Measurements from ENCODE around the gene DLG5.

The DLG5 gene

DNA sequence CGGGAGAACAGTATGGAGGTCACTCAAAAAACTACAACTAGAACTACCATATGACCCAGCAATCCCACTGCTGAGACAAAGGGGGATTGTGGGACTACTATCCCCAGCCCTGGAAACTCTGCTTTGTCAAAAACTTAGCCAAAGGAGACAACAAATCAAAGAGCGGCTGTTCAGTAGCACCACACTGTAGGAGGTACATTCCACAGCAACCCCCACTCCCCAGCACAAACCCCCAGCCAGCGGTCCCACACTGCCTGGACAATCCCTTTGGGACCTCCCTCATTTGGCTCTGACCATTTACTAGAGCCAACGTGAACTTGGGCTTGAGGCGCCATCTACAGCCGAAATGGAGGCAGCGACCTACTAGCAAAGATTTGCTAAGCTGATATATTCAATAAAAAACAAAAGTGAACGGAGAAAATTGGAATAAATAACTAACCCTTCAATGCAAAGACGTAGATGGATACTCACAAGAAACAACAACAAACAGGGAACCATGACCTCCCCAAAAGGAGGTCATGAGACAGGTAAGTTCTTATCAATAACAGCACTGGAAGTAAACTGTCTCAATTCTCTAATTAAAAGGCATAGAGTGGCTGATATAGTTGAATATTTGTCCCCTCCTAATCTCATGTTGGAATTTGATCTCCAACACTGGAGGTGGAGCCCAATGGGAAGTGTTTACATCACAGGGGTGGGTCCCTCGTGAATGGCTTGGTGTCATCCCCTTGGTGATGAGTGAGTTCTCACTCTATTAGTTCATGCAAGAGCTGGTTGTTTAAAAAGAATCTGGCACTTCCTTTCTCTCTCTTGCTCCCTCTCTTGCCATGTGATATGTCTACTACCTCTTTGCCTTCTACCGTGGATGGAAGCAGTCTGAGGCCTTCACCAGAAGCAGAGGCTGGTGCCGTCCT lies 170.0 kb downstream of the DLG5 start:
- peak; percentile 34 for DNase-seq

DNA sequence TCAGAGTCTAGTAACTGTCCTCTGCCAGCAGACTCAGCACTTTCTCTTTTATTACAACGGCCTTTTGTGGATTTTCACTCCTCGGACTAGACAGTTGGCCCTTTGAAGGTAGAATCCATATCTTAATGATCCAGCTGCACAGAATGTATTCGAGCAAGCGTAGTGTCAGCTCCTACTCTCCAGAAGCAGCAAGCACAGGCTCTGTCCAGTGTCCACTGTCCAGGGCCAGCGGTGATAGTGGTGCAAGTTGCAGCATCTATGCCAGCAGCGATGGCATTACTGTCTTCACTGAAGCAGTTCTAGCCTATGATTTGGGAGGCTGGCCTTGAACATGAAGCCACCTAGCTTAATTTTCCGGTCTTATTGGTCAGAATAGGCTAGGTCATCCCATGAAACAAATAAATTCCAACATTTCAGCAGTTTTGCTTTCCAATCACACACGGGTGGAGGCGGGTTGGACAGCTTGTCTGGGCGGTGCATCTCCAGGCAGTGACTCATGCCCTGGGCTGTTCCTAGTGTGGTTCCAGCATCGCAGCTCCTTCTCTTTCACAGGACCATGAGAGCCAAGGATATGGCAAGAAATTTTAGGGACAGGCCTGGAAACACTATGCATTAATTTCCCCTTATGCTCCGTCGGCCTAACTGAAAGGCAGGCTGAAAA lies 180.4 kb downstream of the DLG5 start:
- no peak for DNase-seq

DNA sequence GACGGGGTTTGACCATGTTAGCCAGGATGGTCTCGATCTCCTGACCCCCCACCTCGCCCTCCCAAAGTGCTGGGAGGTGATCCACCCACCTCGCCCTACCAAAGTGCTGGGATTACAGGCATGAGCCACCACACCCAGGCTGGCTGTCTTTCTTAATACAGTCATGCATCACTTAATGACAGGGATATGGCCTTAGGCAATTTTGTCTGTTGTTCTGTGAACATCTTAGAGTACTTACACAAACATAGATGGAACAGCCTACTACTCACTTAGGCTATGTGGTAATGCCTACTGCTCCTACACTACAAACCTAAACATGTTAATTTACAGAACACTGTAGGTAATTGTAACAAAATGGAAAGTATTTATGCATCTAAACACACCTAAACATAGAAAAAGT lies 182.3 kb downstream of the DLG5 start:
- no peak for DNase-seq

DNA sequence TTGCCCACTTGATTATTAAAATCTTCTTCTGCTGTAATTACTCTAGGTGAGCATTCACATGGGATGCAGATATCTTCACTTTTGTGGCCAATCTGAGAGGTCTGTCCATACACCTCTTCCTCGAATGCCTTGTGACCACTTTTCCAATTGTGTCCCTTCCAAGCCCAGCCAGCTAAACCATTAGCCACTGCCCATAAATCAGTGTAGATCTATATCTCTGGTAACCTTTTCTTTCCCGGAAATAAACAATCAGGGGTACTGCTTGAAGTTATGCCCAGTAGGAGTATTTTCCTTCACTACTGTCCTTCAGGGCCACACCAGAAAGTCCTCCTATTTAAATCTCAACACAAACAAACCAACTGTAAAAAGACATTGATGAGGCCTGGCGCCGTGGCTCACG lies 184.4 kb downstream of the DLG5 start:
- DNase-seq = no peak

DNA sequence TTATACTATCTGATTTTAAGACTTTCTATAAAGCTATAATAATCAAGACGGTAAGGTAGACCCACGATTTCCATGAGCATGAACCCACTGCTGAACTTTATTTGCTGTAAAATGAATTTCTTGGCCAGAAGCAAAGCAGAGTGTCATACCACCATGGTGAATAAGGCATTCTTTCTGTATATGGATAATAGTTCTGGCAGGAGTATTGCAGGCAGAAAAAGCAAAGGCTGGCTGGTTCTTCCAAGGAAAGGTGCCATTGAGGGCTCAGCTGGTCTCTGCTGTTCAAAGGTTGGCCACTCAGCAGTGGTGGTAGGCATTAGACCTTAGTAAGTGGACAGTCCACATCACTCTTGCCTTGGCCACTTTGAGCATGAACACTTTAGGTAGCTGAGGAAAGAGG lies 184.8 kb downstream of the DLG5 start:
- no peak for DNase-seq

All from NCI-H446 treated with DMSO at 0.1 percent for 48 hours (cell line).